ENCODE measurements around the gene MSTN.

The MSTN gene

DNA sequence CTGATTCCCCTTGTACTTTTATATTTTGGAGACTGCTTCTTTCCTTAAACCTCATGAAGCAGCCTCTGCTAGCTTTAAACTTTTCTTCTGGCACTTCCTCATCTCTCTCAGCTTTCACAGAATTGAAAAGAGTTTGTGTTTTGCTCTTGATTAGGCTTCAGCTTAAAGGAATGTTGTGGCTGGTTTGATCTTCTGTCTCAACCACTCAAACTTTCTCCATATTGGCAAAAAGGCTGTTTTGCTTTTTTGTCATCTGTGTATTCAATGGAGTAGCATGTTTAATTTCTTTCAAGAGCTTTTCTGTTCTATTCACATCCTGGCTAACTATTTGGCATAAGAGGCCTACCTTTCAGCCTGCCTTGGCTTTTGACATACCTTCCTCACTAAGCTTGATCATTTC lies 36.3 kb upstream of the MSTN start:
- Histone ChIP-seq H3K4me3 (ENCODE audit: low read length, poor library complexity, severe bottlenecking) (no peak overlapping the region), H2AFZ (ENCODE audit: low read length) (no peak overlapping the region), H3K9me2 (replicated peaks; ENCODE audit: low read depth, low read length) (no peaks in the 10 kb centered on the region), H3K36me3 (ENCODE audit: insufficient read depth, low read length) (no peaks in the 10 kb centered on the region), H3K9ac (ENCODE audit: low read depth, low read length, poor library complexity, severe bottlenecking) (no peak overlapping the region), H3K79me2 (ENCODE audit: insufficient read depth, low read length) (no peaks in the 10 kb centered on the region), H4K20me1 (ENCODE audit: insufficient read depth, low read length, poor library complexity, severe bottlenecking) (no peaks in the 10 kb centered on the region), H3K4me1 (ENCODE audit: insufficient read depth, low read length, poor library complexity, severe bottlenecking) (no peaks in the 10 kb centered on the region), H3F3A (ENCODE audit: low read depth) (no peaks in the 10 kb centered on the region), H3K4me2 (ENCODE audit: low read depth, low read length, poor library complexity, severe bottlenecking) (no peak overlapping the region), H3K9me3 (ENCODE audit: insufficient read depth, low read depth, low read length) (no peaks in the 10 kb centered on the region), H3K27me3 (ENCODE audit: insufficient read depth, low read length, poor library complexity, severe bottlenecking) (no peaks in the 10 kb centered on the region)
- TF ChIP-seq EZH2phosphoT487 (IDR thresholded peaks at IDR 0.05; ENCODE audit: borderline replicate concordance), result no peak
- TF ChIP-seq, protein P1, sequence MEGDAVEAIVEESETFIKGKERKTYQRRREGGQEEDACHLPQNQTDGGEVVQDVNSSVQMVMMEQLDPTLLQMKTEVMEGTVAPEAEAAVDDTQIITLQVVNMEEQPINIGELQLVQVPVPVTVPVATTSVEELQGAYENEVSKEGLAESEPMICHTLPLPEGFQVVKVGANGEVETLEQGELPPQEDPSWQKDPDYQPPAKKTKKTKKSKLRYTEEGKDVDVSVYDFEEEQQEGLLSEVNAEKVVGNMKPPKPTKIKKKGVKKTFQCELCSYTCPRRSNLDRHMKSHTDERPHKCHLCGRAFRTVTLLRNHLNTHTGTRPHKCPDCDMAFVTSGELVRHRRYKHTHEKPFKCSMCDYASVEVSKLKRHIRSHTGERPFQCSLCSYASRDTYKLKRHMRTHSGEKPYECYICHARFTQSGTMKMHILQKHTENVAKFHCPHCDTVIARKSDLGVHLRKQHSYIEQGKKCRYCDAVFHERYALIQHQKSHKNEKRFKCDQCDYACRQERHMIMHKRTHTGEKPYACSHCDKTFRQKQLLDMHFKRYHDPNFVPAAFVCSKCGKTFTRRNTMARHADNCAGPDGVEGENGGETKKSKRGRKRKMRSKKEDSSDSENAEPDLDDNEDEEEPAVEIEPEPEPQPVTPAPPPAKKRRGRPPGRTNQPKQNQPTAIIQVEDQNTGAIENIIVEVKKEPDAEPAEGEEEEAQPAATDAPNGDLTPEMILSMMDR (conservative IDR thresholded peaks at IDR 0.05; ENCODE audit: low read length), result no peak

DNA sequence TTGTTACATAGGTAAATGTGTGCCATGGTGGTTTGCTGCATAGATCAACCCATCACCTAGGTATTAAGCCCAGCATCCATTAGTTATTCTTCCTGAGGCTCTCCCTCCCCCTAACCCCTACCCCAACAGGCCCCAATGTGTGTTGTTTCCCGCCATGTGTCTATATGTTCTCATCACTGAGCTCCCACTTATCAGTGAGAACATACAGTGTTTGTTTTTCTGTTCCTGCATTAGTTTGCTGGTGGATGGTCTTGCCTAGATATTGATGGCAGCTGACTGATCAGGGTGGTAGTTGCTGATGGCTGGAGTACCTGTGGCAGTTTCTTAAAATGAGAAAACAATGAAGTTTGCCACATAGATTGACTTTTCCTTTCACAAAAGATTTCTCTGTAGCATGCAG lies 34.6 kb upstream of the MSTN start:
- Histone ChIP-seq H3F3A (ENCODE audit: low read depth) (no peaks in the 10 kb centered on the region), H3K4me3 (ENCODE audit: low read length, poor library complexity, severe bottlenecking) (no peak overlapping the region), H3K9me3 (ENCODE audit: insufficient read depth, low read depth, low read length) (no peaks in the 10 kb centered on the region), H3K27me3 (ENCODE audit: insufficient read depth, low read length, poor library complexity, severe bottlenecking) (no peaks in the 10 kb centered on the region), H3K9ac (ENCODE audit: low read depth, low read length, poor library complexity, severe bottlenecking) (no peak overlapping the region), H3K9me2 (replicated peaks; ENCODE audit: low read depth, low read length) (no peaks in the 10 kb centered on the region), H3K4me1 (ENCODE audit: insufficient read depth, low read length, poor library complexity, severe bottlenecking) (no peaks in the 10 kb centered on the region), H4K20me1 (ENCODE audit: insufficient read depth, low read length, poor library complexity, severe bottlenecking) (no peaks in the 10 kb centered on the region), H3K36me3 (ENCODE audit: insufficient read depth, low read length) (no peaks in the 10 kb centered on the region), H2AFZ (ENCODE audit: low read length) (no peak overlapping the region), H3K79me2 (ENCODE audit: insufficient read depth, low read length) (no peaks in the 10 kb centered on the region), H3K4me2 (ENCODE audit: low read depth, low read length, poor library complexity, severe bottlenecking) (no peak overlapping the region)
- TF ChIP-seq, protein P1 (conservative IDR thresholded peaks at IDR 0.05; ENCODE audit: low read length), result no peak
- no peak for TF ChIP-seq EZH2phosphoT487 (IDR thresholded peaks at IDR 0.05; ENCODE audit: borderline replicate concordance)

GRCh38 chr2:190094316-190094871 lies 31.9 kb upstream of the MSTN start:
- Histone ChIP-seq H3K9me2 (replicated peaks; ENCODE audit: low read depth, low read length) (no peaks in the 10 kb centered on the region), H3K4me2 (ENCODE audit: low read depth, low read length, poor library complexity, severe bottlenecking) (no peak overlapping the region), H3K9ac (ENCODE audit: low read depth, low read length, poor library complexity, severe bottlenecking) (no peak overlapping the region), H3K27me3 (ENCODE audit: insufficient read depth, low read length, poor library complexity, severe bottlenecking) (no peaks in the 10 kb centered on the region), H3K4me1 (ENCODE audit: insufficient read depth, low read length, poor library complexity, severe bottlenecking) (no peaks in the 10 kb centered on the region), H2AFZ (ENCODE audit: low read length) (no peak overlapping the region), H3K36me3 (ENCODE audit: insufficient read depth, low read length) (no peaks in the 10 kb centered on the region), H4K20me1 (ENCODE audit: insufficient read depth, low read length, poor library complexity, severe bottlenecking) (no peaks in the 10 kb centered on the region), H3K4me3 (ENCODE audit: low read length, poor library complexity, severe bottlenecking) (no peak overlapping the region), H3K9me3 (ENCODE audit: insufficient read depth, low read depth, low read length) (no peaks in the 10 kb centered on the region), H3F3A (ENCODE audit: low read depth) (no peaks in the 10 kb centered on the region), H3K79me2 (ENCODE audit: insufficient read depth, low read length) (no peaks in the 10 kb centered on the region)
- TF ChIP-seq, protein P1 (conservative IDR thresholded peaks at IDR 0.05; ENCODE audit: low read length), result no peak
- no peak for TF ChIP-seq EZH2phosphoT487 (IDR thresholded peaks at IDR 0.05; ENCODE audit: borderline replicate concordance)
